ENCODE results near the gene COX19.
"Not testable (repeated sequence)": the region's sequence is repeated elsewhere in the genome, so short reads cannot be mapped to it uniquely, and the experiment has no call there.

COX19 gene

DNA sequence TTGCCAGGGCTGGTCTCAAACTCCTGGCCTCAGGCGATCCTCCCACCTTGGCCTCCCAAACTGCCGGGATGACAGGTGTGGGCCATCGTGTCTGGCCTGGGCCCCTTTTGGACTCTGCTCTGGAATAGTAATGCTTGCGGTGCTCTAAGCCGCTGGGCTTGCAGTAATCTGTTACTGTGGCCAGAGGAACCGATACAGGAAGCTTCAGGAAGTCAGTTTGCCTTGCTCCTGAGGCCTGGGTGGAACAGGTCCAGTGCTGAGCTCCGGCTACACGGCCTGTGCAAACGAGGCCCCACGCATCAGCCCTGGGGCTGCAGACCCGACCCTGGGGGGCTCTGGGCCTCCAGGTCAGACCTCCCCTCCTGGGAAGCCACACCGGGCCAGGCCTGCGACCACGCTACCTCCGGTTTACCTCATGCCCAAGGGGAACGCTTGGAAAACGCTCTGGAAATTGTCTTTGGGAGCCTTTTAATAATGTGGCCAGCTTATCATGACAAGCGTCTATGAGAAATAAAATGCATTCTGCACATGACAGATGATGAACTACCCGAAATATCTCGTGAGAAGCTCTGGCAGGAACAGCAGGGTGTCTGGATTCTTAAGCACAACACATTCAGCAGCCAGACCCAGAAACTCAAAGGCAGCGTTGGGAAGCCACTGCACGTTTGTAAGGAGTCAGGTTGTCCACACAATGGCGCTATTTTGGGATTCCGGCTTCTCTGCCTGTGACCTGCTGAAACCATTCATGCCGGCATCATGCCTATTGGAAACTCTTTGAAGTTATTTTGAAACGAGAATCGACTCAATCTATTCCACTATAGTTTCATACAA lies 10.7 kb downstream of the COX19 start:
- no peak overlapping the region for H3K4me3 ChIP-seq (ENCODE audit: low read depth, low read length)
- TF ChIP-seq, protein P1, sequence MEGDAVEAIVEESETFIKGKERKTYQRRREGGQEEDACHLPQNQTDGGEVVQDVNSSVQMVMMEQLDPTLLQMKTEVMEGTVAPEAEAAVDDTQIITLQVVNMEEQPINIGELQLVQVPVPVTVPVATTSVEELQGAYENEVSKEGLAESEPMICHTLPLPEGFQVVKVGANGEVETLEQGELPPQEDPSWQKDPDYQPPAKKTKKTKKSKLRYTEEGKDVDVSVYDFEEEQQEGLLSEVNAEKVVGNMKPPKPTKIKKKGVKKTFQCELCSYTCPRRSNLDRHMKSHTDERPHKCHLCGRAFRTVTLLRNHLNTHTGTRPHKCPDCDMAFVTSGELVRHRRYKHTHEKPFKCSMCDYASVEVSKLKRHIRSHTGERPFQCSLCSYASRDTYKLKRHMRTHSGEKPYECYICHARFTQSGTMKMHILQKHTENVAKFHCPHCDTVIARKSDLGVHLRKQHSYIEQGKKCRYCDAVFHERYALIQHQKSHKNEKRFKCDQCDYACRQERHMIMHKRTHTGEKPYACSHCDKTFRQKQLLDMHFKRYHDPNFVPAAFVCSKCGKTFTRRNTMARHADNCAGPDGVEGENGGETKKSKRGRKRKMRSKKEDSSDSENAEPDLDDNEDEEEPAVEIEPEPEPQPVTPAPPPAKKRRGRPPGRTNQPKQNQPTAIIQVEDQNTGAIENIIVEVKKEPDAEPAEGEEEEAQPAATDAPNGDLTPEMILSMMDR (IDR thresholded peaks at IDR 0.05; ENCODE audit: low read depth, low read length), result no peak

DNA sequence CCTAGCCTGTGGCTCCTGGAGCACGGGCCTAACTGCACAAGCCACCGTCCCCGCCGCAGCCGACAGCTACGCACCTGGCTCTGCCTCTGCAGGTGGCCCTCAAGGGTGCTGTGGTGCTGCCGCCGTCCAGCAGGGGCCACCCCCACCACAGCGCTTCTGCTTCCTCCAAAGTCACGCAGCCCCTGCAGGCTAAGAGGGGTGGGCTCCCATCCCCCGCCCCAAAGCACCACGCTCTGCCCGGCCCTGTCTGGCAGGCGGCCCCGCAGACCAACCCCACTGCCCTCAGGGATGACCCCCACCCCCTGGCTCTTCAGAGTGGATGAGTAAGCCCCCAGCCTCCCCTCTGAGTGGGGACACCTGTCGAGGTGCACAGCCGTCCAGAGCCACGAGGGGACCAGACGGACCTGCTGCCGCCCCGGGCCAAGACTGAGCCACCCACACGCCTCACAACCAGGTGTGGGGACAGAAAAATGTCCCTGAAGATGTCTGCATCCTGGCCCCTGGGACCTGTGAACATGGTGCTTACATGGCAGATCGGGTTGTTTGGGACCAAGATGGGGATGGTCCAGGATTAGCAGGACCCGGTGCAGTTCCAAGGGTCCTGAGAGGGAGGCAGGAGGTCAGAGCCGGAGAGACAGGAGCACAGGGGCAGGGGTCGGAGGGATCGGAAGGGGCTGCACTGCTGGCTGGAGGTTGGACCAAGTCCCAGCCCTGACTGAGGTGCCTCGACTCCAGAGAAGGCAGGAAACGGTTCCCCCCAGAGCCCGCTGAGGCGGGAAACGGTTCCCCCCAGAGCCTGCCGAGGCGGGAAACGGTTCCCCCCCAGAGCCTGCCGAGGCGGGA lies 11.9 kb downstream of the COX19 start:
- TF ChIP-seq, protein P1 (IDR thresholded peaks at IDR 0.05; ENCODE audit: low read depth, low read length), result no peak
- no peak overlapping the region for H3K4me3 ChIP-seq (ENCODE audit: low read depth, low read length)

DNA sequence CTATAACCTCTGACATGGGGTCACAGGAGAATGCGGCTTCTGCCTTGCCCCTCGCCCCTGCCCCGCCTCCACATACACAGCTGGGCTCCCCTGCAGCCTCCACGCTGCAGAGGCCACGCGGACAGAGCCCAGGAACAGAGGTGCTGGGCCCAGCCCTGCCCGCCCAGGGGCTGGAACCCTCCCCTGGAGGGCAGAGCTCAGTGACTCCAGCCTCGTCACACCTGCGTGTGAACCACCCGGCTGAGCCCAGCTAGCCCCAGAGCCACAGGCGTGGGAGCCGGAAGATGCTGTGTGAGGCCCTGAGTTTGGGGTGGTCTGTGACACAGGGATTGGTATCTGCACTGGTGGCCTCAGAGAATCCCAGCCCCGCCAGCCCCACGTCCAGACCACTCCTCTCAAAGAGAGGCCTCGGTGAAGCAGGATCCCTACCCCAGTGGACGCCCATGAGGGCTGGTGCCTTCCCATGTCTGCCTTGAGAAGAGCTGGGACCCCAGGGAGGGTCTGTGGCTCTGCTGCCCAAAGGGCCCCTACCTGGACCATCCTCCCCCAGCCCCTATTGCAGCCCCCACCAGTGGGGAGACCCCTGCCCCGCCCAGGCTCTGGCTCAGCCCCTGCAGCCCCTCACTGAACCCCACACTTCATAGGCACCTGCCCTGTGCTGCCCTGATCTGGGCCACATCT lies 12.8 kb downstream of the COX19 start:
- TF ChIP-seq, protein P1 (IDR thresholded peaks at IDR 0.05; ENCODE audit: low read depth, low read length), result no peak
- no peak overlapping the region for H3K4me3 ChIP-seq (ENCODE audit: low read depth, low read length)

GRCh38 chr7:961546-962400 lies 13.6 kb downstream of the COX19 start:
- H3K4me3 ChIP-seq (ENCODE audit: low read depth, low read length), result no peak overlapping the region
- TF ChIP-seq, protein P1 (IDR thresholded peaks at IDR 0.05; ENCODE audit: low read depth, low read length), result no peak

GRCh38 chr7:960972-961371 lies 14.4 kb downstream of the COX19 start:
- not testable (repeated sequence) for H3K4me3 ChIP-seq (ENCODE audit: low read depth, low read length)

DNA sequence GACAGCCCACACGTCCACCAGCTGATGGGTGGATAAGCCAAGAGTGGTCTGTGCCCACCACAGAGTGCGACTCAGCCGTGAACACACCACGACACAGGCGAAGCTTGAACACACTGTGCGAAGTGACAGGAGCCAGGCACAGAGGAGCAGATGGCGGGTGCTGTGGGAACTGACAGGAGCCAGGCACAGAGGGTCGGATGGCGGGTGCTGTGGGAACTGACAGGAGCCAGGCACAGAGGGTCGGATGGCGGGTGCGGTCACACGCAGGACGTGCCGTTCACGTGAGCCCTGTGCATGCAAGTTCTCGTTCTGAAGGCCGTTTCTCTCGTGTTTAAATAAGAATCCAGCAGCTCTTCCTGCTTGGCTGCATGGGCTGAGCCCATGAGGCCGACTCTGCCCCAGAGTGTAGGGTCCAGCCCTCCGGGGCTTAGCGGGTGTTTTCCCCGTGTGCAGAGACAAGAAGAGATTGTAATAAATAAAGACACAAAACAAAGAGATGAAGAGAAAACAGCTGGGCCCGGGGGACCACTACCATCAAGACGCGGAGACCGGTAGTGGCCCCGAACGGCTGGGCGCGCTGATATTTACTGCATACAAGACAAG lies 15.0 kb downstream of the COX19 start:
- no peak overlapping the region for H3K4me3 ChIP-seq (ENCODE audit: low read depth, low read length)
- TF ChIP-seq, protein P1 (IDR thresholded peaks at IDR 0.05; ENCODE audit: low read depth, low read length), result no peak

- not testable (repeated sequence) for H3K4me3 ChIP-seq (ENCODE audit: low read depth, low read length)
Observed at GRCh38 chr7:959740-960139, 15.6 kb downstream of the COX19 start.

All from WI38 (cell line).